ENCODE results near the gene FNDC3B. TPM values are rescaled to one million over a fixed set of nuclear protein-coding genes. Genes with fewer than 3 reads are reported as not detected.

The FNDC3B gene
- total and polyA plus RNA-seq, 4 donors: 23.3 to 74.2 (median 32.9) TPM

DNA sequence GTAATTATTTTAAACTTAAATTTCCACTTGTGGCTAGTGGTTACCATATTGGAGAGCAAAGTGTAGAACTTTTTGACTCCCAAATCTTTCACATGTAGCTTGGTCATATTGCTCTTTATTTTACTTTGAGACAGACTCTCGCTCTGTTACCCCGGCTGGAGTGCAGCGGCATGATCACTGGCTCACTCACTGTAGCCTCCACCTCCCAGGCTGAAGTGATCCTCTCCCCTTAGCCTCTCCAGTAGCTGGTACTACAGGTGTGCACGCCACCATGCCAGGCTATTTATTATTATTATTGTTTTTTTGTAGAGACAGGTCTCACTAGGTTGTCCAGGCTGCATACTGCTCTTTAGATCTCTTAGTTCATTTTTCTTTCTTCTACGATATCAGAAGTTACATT is 3.9 kb downstream of the FNDC3B start:
- 96% methylated on average over 5 of the region's 5 CpGs for WGBS
- peaks cover 11 to 34% (median 21%) of the 10 kb centered on the region in 4 donors for H3K4me1 ChIP-seq (ENCODE audit: control insufficient read depth in 4 of 4, insufficient read depth in 4 of 4, low read length in 3 of 4)
- H3K27ac ChIP-seq (ENCODE audit: low read depth in 1 of 2, low read length in 2 of 2): no peak overlapping the region
- no peak for DNase-seq (ENCODE audit: low spot score)
- TF ChIP-seq RXRA (IDR thresholded peaks at IDR 0.05) (no peak), FOXA1 (IDR thresholded peaks at IDR 0.05) (no peak), HNF4A (conservative IDR thresholded peaks at IDR 0.05) (no peak)
- H3K9ac ChIP-seq (ENCODE audit: low read depth in 1 of 2, low read length in 2 of 2): no peak overlapping the region
- no peaks in the 10 kb centered on the region for H3K9me3 ChIP-seq (ENCODE audit: control insufficient read depth in 4 of 4, low read length in 3 of 4)
- H3K4me3 ChIP-seq (ENCODE audit: low read depth in 1 of 3, low read length in 3 of 3): no peak overlapping the region
- H3K27me3 ChIP-seq (ENCODE audit: control insufficient read depth in 4 of 4, insufficient read depth in 4 of 4, low read length in 3 of 4): no peaks in the 10 kb centered on the region
- H3K36me3 ChIP-seq (ENCODE audit: control insufficient read depth in 4 of 4, insufficient read depth in 3 of 4, low read depth in 1 of 4, low read length in 3 of 4): peaks cover 0 to 2% (median under 1%) of the 10 kb centered on the region in 4 donors

DNA sequence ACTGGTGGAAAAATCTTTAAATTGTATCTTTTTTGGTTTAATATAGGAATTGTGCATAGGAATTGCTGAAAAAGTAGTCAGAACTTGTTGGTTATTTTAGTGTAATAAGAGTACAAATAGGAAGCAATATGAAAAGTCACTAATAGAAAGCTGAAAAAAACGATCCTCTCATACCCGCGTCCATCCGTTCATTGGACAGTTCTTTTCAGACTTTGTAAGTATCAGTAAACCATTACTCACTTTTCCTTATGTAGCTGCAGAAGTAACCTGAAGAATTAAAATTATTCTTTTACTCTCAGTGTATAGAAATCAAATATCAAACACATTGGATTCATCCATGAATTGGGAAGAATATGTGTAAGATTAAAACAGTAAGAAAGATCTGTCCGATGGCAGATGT is 4.4 kb downstream of the FNDC3B start:
- Histone ChIP-seq H3K4me3 (ENCODE audit: low read depth in 1 of 3, low read length in 3 of 3) (no peak overlapping the region), H3K27me3 (ENCODE audit: control insufficient read depth in 4 of 4, insufficient read depth in 4 of 4, low read length in 3 of 4) (no peaks in the 10 kb centered on the region), H3K9ac (ENCODE audit: low read depth in 1 of 2, low read length in 2 of 2) (no peak overlapping the region), H3K9me3 (ENCODE audit: control insufficient read depth in 4 of 4, low read length in 3 of 4) (no peaks in the 10 kb centered on the region), H3K36me3 (ENCODE audit: control insufficient read depth in 4 of 4, insufficient read depth in 3 of 4, low read depth in 1 of 4, low read length in 3 of 4) (peaks cover 0 to 3% (median 1%) of the 10 kb centered on the region in 4 donors), H3K4me1 (ENCODE audit: control insufficient read depth in 4 of 4, insufficient read depth in 4 of 4, low read length in 3 of 4) (peaks cover 11 to 34% (median 21%) of the 10 kb centered on the region in 4 donors), H3K27ac (ENCODE audit: low read depth in 1 of 2, low read length in 2 of 2) (no peak overlapping the region)
- TF ChIP-seq NR2F2 (IDR thresholded peaks at IDR 0.05) (no peak), SP1 (IDR thresholded peaks at IDR 0.05) (no peak), HNF4A (conservative IDR thresholded peaks at IDR 0.05) (no peak), RXRA (IDR thresholded peaks at IDR 0.05) (no peak), EGR1 (IDR thresholded peaks at IDR 0.05; ENCODE audit: low read depth in 2 of 2) (no peak), HNF4G (IDR thresholded peaks at IDR 0.05) (no peak), FOXA1 (IDR thresholded peaks at IDR 0.05) (no peak), GABPA (IDR thresholded peaks at IDR 0.05 in 1 of 2, conservative IDR thresholded peaks at IDR 0.05 in 1 of 2) (no peak), FOXA2 (IDR thresholded peaks at IDR 0.05) (no peak), TAF1 (conservative IDR thresholded peaks at IDR 0.05) (no peak), YY1 (IDR thresholded peaks at IDR 0.05) (no peak)
- TF ChIP-seq, protein P1, sequence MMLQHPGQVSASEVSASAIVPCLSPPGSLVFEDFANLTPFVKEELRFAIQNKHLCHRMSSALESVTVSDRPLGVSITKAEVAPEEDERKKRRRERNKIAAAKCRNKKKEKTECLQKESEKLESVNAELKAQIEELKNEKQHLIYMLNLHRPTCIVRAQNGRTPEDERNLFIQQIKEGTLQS (IDR thresholded peaks at IDR 0.05): no peak
- TF ChIP-seq, protein P2, sequence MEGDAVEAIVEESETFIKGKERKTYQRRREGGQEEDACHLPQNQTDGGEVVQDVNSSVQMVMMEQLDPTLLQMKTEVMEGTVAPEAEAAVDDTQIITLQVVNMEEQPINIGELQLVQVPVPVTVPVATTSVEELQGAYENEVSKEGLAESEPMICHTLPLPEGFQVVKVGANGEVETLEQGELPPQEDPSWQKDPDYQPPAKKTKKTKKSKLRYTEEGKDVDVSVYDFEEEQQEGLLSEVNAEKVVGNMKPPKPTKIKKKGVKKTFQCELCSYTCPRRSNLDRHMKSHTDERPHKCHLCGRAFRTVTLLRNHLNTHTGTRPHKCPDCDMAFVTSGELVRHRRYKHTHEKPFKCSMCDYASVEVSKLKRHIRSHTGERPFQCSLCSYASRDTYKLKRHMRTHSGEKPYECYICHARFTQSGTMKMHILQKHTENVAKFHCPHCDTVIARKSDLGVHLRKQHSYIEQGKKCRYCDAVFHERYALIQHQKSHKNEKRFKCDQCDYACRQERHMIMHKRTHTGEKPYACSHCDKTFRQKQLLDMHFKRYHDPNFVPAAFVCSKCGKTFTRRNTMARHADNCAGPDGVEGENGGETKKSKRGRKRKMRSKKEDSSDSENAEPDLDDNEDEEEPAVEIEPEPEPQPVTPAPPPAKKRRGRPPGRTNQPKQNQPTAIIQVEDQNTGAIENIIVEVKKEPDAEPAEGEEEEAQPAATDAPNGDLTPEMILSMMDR (IDR thresholded peaks at IDR 0.05; ENCODE audit: low read depth, low read length, missing input control): no peak
- TF ChIP-seq, protein P3, sequence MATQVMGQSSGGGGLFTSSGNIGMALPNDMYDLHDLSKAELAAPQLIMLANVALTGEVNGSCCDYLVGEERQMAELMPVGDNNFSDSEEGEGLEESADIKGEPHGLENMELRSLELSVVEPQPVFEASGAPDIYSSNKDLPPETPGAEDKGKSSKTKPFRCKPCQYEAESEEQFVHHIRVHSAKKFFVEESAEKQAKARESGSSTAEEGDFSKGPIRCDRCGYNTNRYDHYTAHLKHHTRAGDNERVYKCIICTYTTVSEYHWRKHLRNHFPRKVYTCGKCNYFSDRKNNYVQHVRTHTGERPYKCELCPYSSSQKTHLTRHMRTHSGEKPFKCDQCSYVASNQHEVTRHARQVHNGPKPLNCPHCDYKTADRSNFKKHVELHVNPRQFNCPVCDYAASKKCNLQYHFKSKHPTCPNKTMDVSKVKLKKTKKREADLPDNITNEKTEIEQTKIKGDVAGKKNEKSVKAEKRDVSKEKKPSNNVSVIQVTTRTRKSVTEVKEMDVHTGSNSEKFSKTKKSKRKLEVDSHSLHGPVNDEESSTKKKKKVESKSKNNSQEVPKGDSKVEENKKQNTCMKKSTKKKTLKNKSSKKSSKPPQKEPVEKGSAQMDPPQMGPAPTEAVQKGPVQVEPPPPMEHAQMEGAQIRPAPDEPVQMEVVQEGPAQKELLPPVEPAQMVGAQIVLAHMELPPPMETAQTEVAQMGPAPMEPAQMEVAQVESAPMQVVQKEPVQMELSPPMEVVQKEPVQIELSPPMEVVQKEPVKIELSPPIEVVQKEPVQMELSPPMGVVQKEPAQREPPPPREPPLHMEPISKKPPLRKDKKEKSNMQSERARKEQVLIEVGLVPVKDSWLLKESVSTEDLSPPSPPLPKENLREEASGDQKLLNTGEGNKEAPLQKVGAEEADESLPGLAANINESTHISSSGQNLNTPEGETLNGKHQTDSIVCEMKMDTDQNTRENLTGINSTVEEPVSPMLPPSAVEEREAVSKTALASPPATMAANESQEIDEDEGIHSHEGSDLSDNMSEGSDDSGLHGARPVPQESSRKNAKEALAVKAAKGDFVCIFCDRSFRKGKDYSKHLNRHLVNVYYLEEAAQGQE (IDR thresholded peaks at IDR 0.05): no peak
- TF ChIP-seq, protein P4, sequence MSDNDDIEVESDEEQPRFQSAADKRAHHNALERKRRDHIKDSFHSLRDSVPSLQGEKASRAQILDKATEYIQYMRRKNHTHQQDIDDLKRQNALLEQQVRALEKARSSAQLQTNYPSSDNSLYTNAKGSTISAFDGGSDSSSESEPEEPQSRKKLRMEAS (IDR thresholded peaks at IDR 0.05): no peak
- TF ChIP-seq, protein P5, sequence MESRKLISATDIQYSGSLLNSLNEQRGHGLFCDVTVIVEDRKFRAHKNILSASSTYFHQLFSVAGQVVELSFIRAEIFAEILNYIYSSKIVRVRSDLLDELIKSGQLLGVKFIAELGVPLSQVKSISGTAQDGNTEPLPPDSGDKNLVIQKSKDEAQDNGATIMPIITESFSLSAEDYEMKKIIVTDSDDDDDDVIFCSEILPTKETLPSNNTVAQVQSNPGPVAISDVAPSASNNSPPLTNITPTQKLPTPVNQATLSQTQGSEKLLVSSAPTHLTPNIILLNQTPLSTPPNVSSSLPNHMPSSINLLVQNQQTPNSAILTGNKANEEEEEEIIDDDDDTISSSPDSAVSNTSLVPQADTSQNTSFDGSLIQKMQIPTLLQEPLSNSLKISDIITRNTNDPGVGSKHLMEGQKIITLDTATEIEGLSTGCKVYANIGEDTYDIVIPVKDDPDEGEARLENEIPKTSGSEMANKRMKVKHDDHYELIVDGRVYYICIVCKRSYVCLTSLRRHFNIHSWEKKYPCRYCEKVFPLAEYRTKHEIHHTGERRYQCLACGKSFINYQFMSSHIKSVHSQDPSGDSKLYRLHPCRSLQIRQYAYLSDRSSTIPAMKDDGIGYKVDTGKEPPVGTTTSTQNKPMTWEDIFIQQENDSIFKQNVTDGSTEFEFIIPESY (IDR thresholded peaks at IDR 0.05): no peak
- 84% methylated on average over 5 of the region's 5 CpGs for whole genome bisulfite sequencing
- DNase-seq (ENCODE audit: low spot score): no peak

Data from liver (tissue), 9 donors.